ENCODE results near the gene SPDYE9. TPM values are rescaled to one million over a fixed set of nuclear protein-coding genes. Genes with fewer than 3 reads are reported as not detected.
"Not testable (repeated sequence)": the region's sequence is repeated elsewhere in the genome, so short reads cannot be mapped to it uniquely, and the experiment has no call there.

Gene SPDYE9
- 0.37 TPM for polyA plus RNA-seq
- long read RNA-seq, donor 1 = 0 reads
- long read RNA-seq, donor 2 = 0 reads
- long read RNA-seq, donor 3 = 0 reads
- long read RNA-seq, donor 4 = 0 reads
- long read RNA-seq, donor 5 = 0 reads
- long read RNA-seq, donor 6 = 0 reads
- long read RNA-seq, donor 7 = 0 reads
- long read RNA-seq, donor 8 = 0 reads
- long read RNA-seq, donor 9 = 0 reads
- long read RNA-seq, donor 10 = 0 reads
- long read RNA-seq, donor 11 = 0 reads

- not testable (repeated sequence) for H3K4me1 ChIP-seq (ENCODE audit: control insufficient read depth, insufficient read depth, low read length); DNase-seq; H3K36me3 ChIP-seq (ENCODE audit: control insufficient read depth, insufficient read depth, low read length); H3K4me3 ChIP-seq (ENCODE audit: low read length); H3K27ac ChIP-seq (ENCODE audit: low read length); H3K9me3 ChIP-seq (ENCODE audit: control insufficient read depth, low read depth, low read length); H3K27me3 ChIP-seq (ENCODE audit: control insufficient read depth, insufficient read depth, low read length)
- WGBS (ENCODE audit: insufficient coverage, low lambda C conversion rate) = no CpG with 5 or more reads among the region's 8 CpGs
These were observed at the start of gene SPDYE9 for GRCh38 chr7:73085938-73086337. SPDYE9 (minus strand) TSS chr7:73086038; CDS start chr7:73084238, 1,800 bp downstream.

- not testable (repeated sequence) for H3K9me3 ChIP-seq (ENCODE audit: control insufficient read depth, low read depth, low read length); DNase-seq; H3K27ac ChIP-seq (ENCODE audit: low read length); H3K4me1 ChIP-seq (ENCODE audit: control insufficient read depth, insufficient read depth, low read length); H3K4me3 ChIP-seq (ENCODE audit: low read length); H3K27me3 ChIP-seq (ENCODE audit: control insufficient read depth, insufficient read depth, low read length); H3K36me3 ChIP-seq (ENCODE audit: control insufficient read depth, insufficient read depth, low read length)
- WGBS (ENCODE audit: insufficient coverage, low lambda C conversion rate) = no CpG with 5 or more reads among the region's 2 CpGs
These were observed 49.0 kb upstream of the SPDYE9 start for GRCh38 chr7:73134866-73135265.

GRCh38 chr7:73132651-73133217 lies 46.9 kb upstream of the SPDYE9 start:
- not testable (repeated sequence) for H3K4me1 ChIP-seq (ENCODE audit: control insufficient read depth, insufficient read depth, low read length); DNase-seq; H3K9me3 ChIP-seq (ENCODE audit: control insufficient read depth, low read depth, low read length); H3K4me3 ChIP-seq (ENCODE audit: low read length); H3K36me3 ChIP-seq (ENCODE audit: control insufficient read depth, insufficient read depth, low read length); H3K27ac ChIP-seq (ENCODE audit: low read length); H3K27me3 ChIP-seq (ENCODE audit: control insufficient read depth, insufficient read depth, low read length)
- WGBS (ENCODE audit: insufficient coverage, low lambda C conversion rate) = no CpG with 5 or more reads among the region's 7 CpGs

GRCh38 chr7:73130612-73131011 lies 44.8 kb upstream of the SPDYE9 start:
- not testable (repeated sequence) for H3K4me1 ChIP-seq (ENCODE audit: control insufficient read depth, insufficient read depth, low read length); H3K9me3 ChIP-seq (ENCODE audit: control insufficient read depth, low read depth, low read length); H3K27me3 ChIP-seq (ENCODE audit: control insufficient read depth, insufficient read depth, low read length); H3K27ac ChIP-seq (ENCODE audit: low read length); DNase-seq; H3K4me3 ChIP-seq (ENCODE audit: low read length); H3K36me3 ChIP-seq (ENCODE audit: control insufficient read depth, insufficient read depth, low read length)
- WGBS (ENCODE audit: insufficient coverage, low lambda C conversion rate) = no CpG with 5 or more reads among the region's 2 CpGs

- not testable (repeated sequence) for DNase-seq; H3K27ac ChIP-seq (ENCODE audit: low read length)
- no CpG with 5 or more reads among the region's 1 CpG for WGBS (ENCODE audit: insufficient coverage, low lambda C conversion rate)
These were observed 38.3 kb upstream of the SPDYE9 start for GRCh38 chr7:73124126-73124525.

GRCh38 chr7:73122778-73123447 lies 37.1 kb upstream of the SPDYE9 start:
- not testable (repeated sequence) for H3K9me3 ChIP-seq (ENCODE audit: control insufficient read depth, low read depth, low read length); H3K27me3 ChIP-seq (ENCODE audit: control insufficient read depth, insufficient read depth, low read length); H3K4me1 ChIP-seq (ENCODE audit: control insufficient read depth, insufficient read depth, low read length); H3K4me3 ChIP-seq (ENCODE audit: low read length); H3K36me3 ChIP-seq (ENCODE audit: control insufficient read depth, insufficient read depth, low read length); DNase-seq; H3K27ac ChIP-seq (ENCODE audit: low read length)
- no CpG with 5 or more reads among the region's 4 CpGs for WGBS (ENCODE audit: insufficient coverage, low lambda C conversion rate)

More at GRCh38 chr7:73124126-73124525, 38.3 kb upstream of the SPDYE9 start:
- not testable (repeated sequence) for H3K9me3 ChIP-seq (ENCODE audit: control insufficient read depth, low read depth, low read length); H3K4me3 ChIP-seq (ENCODE audit: low read length); H3K27me3 ChIP-seq (ENCODE audit: control insufficient read depth, insufficient read depth, low read length); H3K36me3 ChIP-seq (ENCODE audit: control insufficient read depth, insufficient read depth, low read length); H3K4me1 ChIP-seq (ENCODE audit: control insufficient read depth, insufficient read depth, low read length)

- H3K9me3 ChIP-seq (ENCODE audit: control insufficient read depth, low read depth, low read length); H3K36me3 ChIP-seq (ENCODE audit: control insufficient read depth, insufficient read depth, low read length); H3K4me3 ChIP-seq (ENCODE audit: low read length); H3K27ac ChIP-seq (ENCODE audit: low read length); H3K27me3 ChIP-seq (ENCODE audit: control insufficient read depth, insufficient read depth, low read length); DNase-seq; H3K4me1 ChIP-seq (ENCODE audit: control insufficient read depth, insufficient read depth, low read length): not testable (repeated sequence)
- no CpG with 5 or more reads among the region's 1 CpG for WGBS (ENCODE audit: insufficient coverage, low lambda C conversion rate)
These were observed 32.3 kb upstream of the SPDYE9 start for GRCh38 chr7:73118155-73118554.

- H3K27me3 ChIP-seq (ENCODE audit: control insufficient read depth, insufficient read depth, low read length); H3K36me3 ChIP-seq (ENCODE audit: control insufficient read depth, insufficient read depth, low read length); DNase-seq; H3K4me1 ChIP-seq (ENCODE audit: control insufficient read depth, insufficient read depth, low read length); H3K27ac ChIP-seq (ENCODE audit: low read length); H3K9me3 ChIP-seq (ENCODE audit: control insufficient read depth, low read depth, low read length); H3K4me3 ChIP-seq (ENCODE audit: low read length): not testable (repeated sequence)
- no CpG with 5 or more reads among the region's 8 CpGs for WGBS (ENCODE audit: insufficient coverage, low lambda C conversion rate)
These were observed 28.0 kb downstream of the SPDYE9 start, which contains the start of gene SPDYE11 for GRCh38 chr7:73057811-73058210. SPDYE11 (minus strand) TSS chr7:73057911; CDS start chr7:73056111, 1,800 bp downstream.

- not testable (repeated sequence) for H3K4me3 ChIP-seq (ENCODE audit: low read length); H3K4me1 ChIP-seq (ENCODE audit: control insufficient read depth, insufficient read depth, low read length); H3K27me3 ChIP-seq (ENCODE audit: control insufficient read depth, insufficient read depth, low read length); H3K36me3 ChIP-seq (ENCODE audit: control insufficient read depth, insufficient read depth, low read length); DNase-seq; H3K27ac ChIP-seq (ENCODE audit: low read length); H3K9me3 ChIP-seq (ENCODE audit: control insufficient read depth, low read depth, low read length)
- WGBS (ENCODE audit: insufficient coverage, low lambda C conversion rate) = no CpG with 5 or more reads among the region's 8 CpGs
These were observed 56.2 kb downstream of the SPDYE9 start, which contains the start of gene SPDYE8 for GRCh38 chr7:73029666-73030065. SPDYE8 (minus strand) TSS chr7:73029766; CDS start chr7:73027966, 1,800 bp downstream.
